Nephron progenitor cell (in vitro differentiated cells): ENCODE results near the gene CSKMT.

Experiments
- DNase-seq: peaks from one replicate; pipeline ENCODE4 v3.0.0; 2021
- H3K27ac Mint-ChIP-seq: 2 replicates; pipeline ENCODE4 v1.8.0; 2021; ENCODE audit warnings: mild to moderate bottlenecking, moderate library complexity, mixed read lengths
- H3K27me3 Mint-ChIP-seq: 2 replicates; pipeline ENCODE4 v1.8.0; 2021; ENCODE audit warnings: mild to moderate bottlenecking, low read depth, mixed read lengths; ENCODE audit not compliant: poor library complexity
- H3K36me3 Mint-ChIP-seq: 2 replicates; pipeline ENCODE4 v1.8.0; 2021; ENCODE audit warnings: low read depth, mixed read lengths
- H3K4me1 Mint-ChIP-seq: 2 replicates; pipeline ENCODE4 v1.8.0; 2021; ENCODE audit warnings: mixed read lengths
- H3K4me3 Mint-ChIP-seq: 2 replicates; pipeline ENCODE4 v1.8.0; 2021; ENCODE audit warnings: mild to moderate bottlenecking, moderate library complexity, mixed read lengths
- H3K9me3 Mint-ChIP-seq: 2 replicates; pipeline ENCODE4 v1.8.0; 2021; ENCODE audit warnings: mild to moderate bottlenecking, moderate library complexity, mixed read lengths
- CTCF ChIP-seq: fragments of 200-600 bp; sonication (generic); IDR thresholded peaks from 2 replicates; pipeline ENCODE4 v1.5.0; 2021; ENCODE audit warnings: antibody characterized with exemption

CSKMT gene

GRCh38 chr11:62665599-62666258 lies 617 bp downstream of the CSKMT start:
- Mint-ChIP-seq H3K27me3 (no peaks in the 10 kb centered on the region), H3K9me3 (no peaks in the 10 kb centered on the region), H3K36me3 (peaks cover 29% of the 10 kb centered on the region), H3K4me1 (peaks cover 30% of the 10 kb centered on the region), H3K27ac (peak overlapping the region; percentile 99), H3K4me3 (peak overlapping the region; percentile 98)
- DNase-seq = no peak
- TF ChIP-seq CTCF = no peak

- peaks cover 37% of the 10 kb centered on the region for H3K4me1 Mint-ChIP-seq
- TF ChIP-seq CTCF = no peak
- no peak for DNase-seq
- peak overlapping the region; percentile 19 for H3K27ac Mint-ChIP-seq
- no peaks in the 10 kb centered on the region for H3K27me3 Mint-ChIP-seq
- H3K4me3 Mint-ChIP-seq = peak overlapping the region; percentile 98
- no peaks in the 10 kb centered on the region for H3K9me3 Mint-ChIP-seq
- H3K36me3 Mint-ChIP-seq = peaks cover 27% of the 10 kb centered on the region
Measured at GRCh38 chr11:62666259-62666926, 1.3 kb downstream of the CSKMT start.

DNA sequence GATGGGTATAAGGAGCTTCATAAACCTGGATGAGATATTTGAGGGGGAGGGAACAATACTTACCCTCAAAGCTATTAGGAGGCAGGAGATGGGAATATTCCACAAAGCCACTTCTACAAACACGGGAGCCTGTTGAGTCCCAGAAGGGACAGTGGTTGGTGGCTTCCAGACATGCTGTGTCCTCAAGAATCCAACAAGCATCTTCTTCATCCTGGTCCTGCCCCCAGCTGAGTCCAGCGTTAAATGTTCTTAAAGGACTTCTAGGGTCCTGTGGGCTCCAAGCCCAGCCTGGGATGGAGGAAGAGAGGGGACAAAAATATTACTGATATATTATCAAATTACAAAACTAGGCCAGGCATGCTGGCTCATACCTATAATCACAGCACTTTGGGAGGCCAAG lies 2.3 kb downstream of the CSKMT start:
- DNase-seq = no peak
- Mint-ChIP-seq H3K36me3 (peaks cover 23% of the 10 kb centered on the region), H3K4me1 (peaks cover 46% of the 10 kb centered on the region), H3K9me3 (no peaks in the 10 kb centered on the region), H3K27me3 (no peaks in the 10 kb centered on the region), H3K27ac (peak overlapping the region; percentile 57), H3K4me3 (peak overlapping the region; percentile 98)
- no peak for TF ChIP-seq CTCF

GRCh38 chr11:62669420-62670161 lies 4.5 kb downstream of the CSKMT start:
- H3K27ac Mint-ChIP-seq = peak overlapping the region; percentile 50
- peaks cover 55% of the 10 kb centered on the region for H3K4me1 Mint-ChIP-seq
- H3K27me3 Mint-ChIP-seq = no peaks in the 10 kb centered on the region
- peak overlapping the region; percentile 99 for H3K4me3 Mint-ChIP-seq
- no peak for DNase-seq
- peaks cover 16% of the 10 kb centered on the region for H3K36me3 Mint-ChIP-seq
- H3K9me3 Mint-ChIP-seq = no peaks in the 10 kb centered on the region
- no peak for TF ChIP-seq CTCF

GRCh38 chr11:62671236-62671607 lies 6.1 kb downstream of the CSKMT start:
- peaks cover 49% of the 10 kb centered on the region for H3K4me1 Mint-ChIP-seq
- H3K27ac Mint-ChIP-seq = peak overlapping the region; percentile 98
- H3K36me3 Mint-ChIP-seq = peaks cover 23% of the 10 kb centered on the region
- no peaks in the 10 kb centered on the region for H3K27me3 Mint-ChIP-seq
- DNase-seq = no peak
- no peak for TF ChIP-seq CTCF
- H3K4me3 Mint-ChIP-seq = peak overlapping the region; percentile 99
- H3K9me3 Mint-ChIP-seq = no peaks in the 10 kb centered on the region
